MM.1S (cell line): ENCODE results near the gene SHC3.

Source experiments
- DNase-seq: peaks from one replicate; pipeline ENCODE4 v3.0.0-alpha.2; 2015
- H2AFZ ChIP-seq: fragments of 300-600 bp; sonication (generic); 2 replicates; pipeline ENCODE4 v1.6.0; 2016; ENCODE audit warnings: antibody characterized with exemption, low read length
- H3F3A ChIP-seq: fragments of 300-600 bp; sonication (generic); 2 replicates; pipeline ENCODE4 v1.6.1; 2016; ENCODE audit warnings: mild to moderate bottlenecking, antibody characterized with exemption, low read length, moderate library complexity, mixed read lengths; ENCODE audit not compliant: insufficient read depth
- H3K27ac ChIP-seq: fragments of 300-600 bp; sonication (generic); 2 replicates; pipeline ENCODE4 v1.5.1; 2016; ENCODE audit warnings: mild to moderate bottlenecking, low read length
- H3K27me3 ChIP-seq: fragments of 300-600 bp; sonication (generic); replicated peaks from 2 replicates; pipeline ENCODE4 v1.6.0; 2016; ENCODE audit warnings: low read length; ENCODE audit not compliant: insufficient read depth
- H3K36me3 ChIP-seq: fragments of 300-600 bp; sonication (generic); replicated peaks from 2 replicates; pipeline ENCODE4 v1.6.1; 2016; ENCODE audit warnings: mild to moderate bottlenecking, low read length, mixed read lengths; ENCODE audit not compliant: insufficient read depth
- H3K4me1 ChIP-seq: fragments of 300-600 bp; sonication (generic); 2 replicates; pipeline ENCODE4 v1.6.1; 2016; ENCODE audit warnings: low read length, mixed read lengths
- H3K4me2 ChIP-seq: fragments of 300-600 bp; sonication (generic); 2 replicates; pipeline ENCODE4 v1.6.0; 2016; ENCODE audit warnings: low read depth, low read length
- H3K4me3 ChIP-seq: fragments of 300-600 bp; sonication (generic); 2 replicates; pipeline ENCODE4 v1.5.1; 2016; ENCODE audit warnings: low read length, mixed read lengths
- H3K79me2 ChIP-seq: fragments of 300-600 bp; sonication (generic); 2 replicates; pipeline ENCODE4 v1.6.1; 2016; ENCODE audit warnings: mixed run types, low read length, mixed read lengths
- H3K9ac ChIP-seq: fragments of 300-600 bp; sonication (generic); 2 replicates; pipeline ENCODE4 v1.6.1; 2016; ENCODE audit warnings: low read length, mixed read lengths
- H3K9me2 ChIP-seq: fragments of 300-600 bp; sonication (generic); replicated peaks from 2 replicates; pipeline ENCODE4 v1.6.1; 2016; ENCODE audit warnings: mild to moderate bottlenecking, low read length, mixed read lengths; ENCODE audit not compliant: insufficient read depth
- H3K9me3 ChIP-seq: fragments of 300-600 bp; sonication (generic); replicated peaks from 2 replicates; pipeline ENCODE4 v1.6.1; 2016; ENCODE audit warnings: mild to moderate bottlenecking, low read length, mixed read lengths; ENCODE audit not compliant: insufficient read depth
- H4K20me1 ChIP-seq: fragments of 300-600 bp; sonication (generic); 2 replicates; pipeline ENCODE4 v1.6.1; 2016; ENCODE audit warnings: mild to moderate bottlenecking, low read length, moderate library complexity, mixed read lengths; ENCODE audit not compliant: insufficient read depth
- EZH2 ChIP-seq: fragments of 300-600 bp; sonication (generic); optimal IDR thresholded peaks from 2 replicates; pipeline ENCODE3; 2017; ENCODE audit warnings: low read depth, mild to moderate bottlenecking, antibody characterized with exemption, low read length, mixed read lengths
- EZH2phosphoT487 ChIP-seq: fragments of 300-600 bp; sonication (generic); IDR thresholded peaks from 2 replicates; pipeline ENCODE4 v1.6.1; 2018; ENCODE audit warnings: antibody characterized with exemption, low read length
- TF ChIP-seq, protein P1 (sequence below): fragments of 300-600 bp; sonication (generic); IDR thresholded peaks from 2 replicates; pipeline ENCODE4 v1.5.1; 2016; ENCODE audit warnings: antibody characterized with exemption, low read length, mixed read lengths

Gene SHC3

DNA sequence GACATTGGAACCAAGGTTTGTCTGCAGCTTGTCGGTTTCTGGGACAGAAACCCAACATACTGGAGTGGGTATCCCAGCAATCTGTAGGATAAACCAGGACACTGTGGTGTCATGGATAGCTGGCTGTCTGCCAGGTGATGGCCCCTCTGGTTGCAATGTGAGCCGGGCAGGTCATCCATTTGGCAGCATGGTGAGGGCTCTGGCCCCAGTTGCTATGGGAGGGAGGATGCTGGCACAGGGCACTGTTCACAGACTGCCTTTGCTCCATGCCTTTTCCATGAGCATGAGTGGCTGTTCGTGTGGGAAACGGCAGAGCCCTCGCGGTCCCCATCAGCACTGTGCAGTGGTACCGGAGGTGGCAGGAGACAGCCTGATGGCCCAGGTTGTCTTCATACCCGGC is 181.0 kb downstream of the SHC3 start:
- Histone ChIP-seq H3K9ac (no peak overlapping the region), H3K27ac (no peak overlapping the region), H3K4me3 (no peak overlapping the region), H3K4me1 (no peaks in the 10 kb centered on the region), H3K79me2 (no peaks in the 10 kb centered on the region), H3K36me3 (no peaks in the 10 kb centered on the region), H4K20me1 (no peaks in the 10 kb centered on the region), H3K27me3 (peaks cover 3% of the 10 kb centered on the region; the same call in 1 of the 2 replicates), H3K4me2 (no peak overlapping the region), H3K9me3 (no peaks in the 10 kb centered on the region), H2AFZ (no peak overlapping the region), H3F3A (no peaks in the 10 kb centered on the region), H3K9me2 (no peaks in the 10 kb centered on the region)
- DNase-seq = no peak
- TF ChIP-seq EZH2phosphoT487 (no peak), EZH2 (no peak)
- TF ChIP-seq, protein P1, sequence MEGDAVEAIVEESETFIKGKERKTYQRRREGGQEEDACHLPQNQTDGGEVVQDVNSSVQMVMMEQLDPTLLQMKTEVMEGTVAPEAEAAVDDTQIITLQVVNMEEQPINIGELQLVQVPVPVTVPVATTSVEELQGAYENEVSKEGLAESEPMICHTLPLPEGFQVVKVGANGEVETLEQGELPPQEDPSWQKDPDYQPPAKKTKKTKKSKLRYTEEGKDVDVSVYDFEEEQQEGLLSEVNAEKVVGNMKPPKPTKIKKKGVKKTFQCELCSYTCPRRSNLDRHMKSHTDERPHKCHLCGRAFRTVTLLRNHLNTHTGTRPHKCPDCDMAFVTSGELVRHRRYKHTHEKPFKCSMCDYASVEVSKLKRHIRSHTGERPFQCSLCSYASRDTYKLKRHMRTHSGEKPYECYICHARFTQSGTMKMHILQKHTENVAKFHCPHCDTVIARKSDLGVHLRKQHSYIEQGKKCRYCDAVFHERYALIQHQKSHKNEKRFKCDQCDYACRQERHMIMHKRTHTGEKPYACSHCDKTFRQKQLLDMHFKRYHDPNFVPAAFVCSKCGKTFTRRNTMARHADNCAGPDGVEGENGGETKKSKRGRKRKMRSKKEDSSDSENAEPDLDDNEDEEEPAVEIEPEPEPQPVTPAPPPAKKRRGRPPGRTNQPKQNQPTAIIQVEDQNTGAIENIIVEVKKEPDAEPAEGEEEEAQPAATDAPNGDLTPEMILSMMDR = no peak

GRCh38 chr9:88996921-88997235 is 181.7 kb downstream of the SHC3 start:
- DNase-seq = no peak
- Histone ChIP-seq H3K9me2 (no peaks in the 10 kb centered on the region), H3K36me3 (no peaks in the 10 kb centered on the region), H3K4me1 (no peaks in the 10 kb centered on the region), H2AFZ (no peak overlapping the region), H3K27me3 (peaks cover 10% of the 10 kb centered on the region), H4K20me1 (no peaks in the 10 kb centered on the region), H3K4me2 (no peak overlapping the region), H3K9ac (no peak overlapping the region), H3K4me3 (no peak overlapping the region), H3K27ac (no peak overlapping the region), H3F3A (no peaks in the 10 kb centered on the region), H3K79me2 (no peaks in the 10 kb centered on the region), H3K9me3 (no peaks in the 10 kb centered on the region)
- no peak for TF ChIP-seq EZH2phosphoT487
- TF ChIP-seq EZH2 = no peak
- TF ChIP-seq, protein P1 = no peak

- DNase-seq = no peak
- H3K9ac ChIP-seq = no peak overlapping the region
- no peak overlapping the region for H3K27ac ChIP-seq
- H3K4me3 ChIP-seq = no peak overlapping the region
- no peaks in the 10 kb centered on the region for H3K9me3 ChIP-seq
- no peaks in the 10 kb centered on the region for H4K20me1 ChIP-seq
- no peak overlapping the region for H3K4me2 ChIP-seq
- peaks cover 15% of the 10 kb centered on the region for H3K27me3 ChIP-seq
- H3K4me1 ChIP-seq = no peaks in the 10 kb centered on the region
- H3K9me2 ChIP-seq = no peaks in the 10 kb centered on the region
- H3K36me3 ChIP-seq = no peaks in the 10 kb centered on the region
- TF ChIP-seq EZH2 = no peak
- TF ChIP-seq EZH2phosphoT487 = no peak
- TF ChIP-seq, protein P1 = no peak
- no peak overlapping the region for H2AFZ ChIP-seq
- H3K79me2 ChIP-seq = no peaks in the 10 kb centered on the region
- H3F3A ChIP-seq = no peaks in the 10 kb centered on the region
Observed at GRCh38 chr9:88996046-88996920, 182.3 kb downstream of the SHC3 start.
